WI38 (cell line): Measurements from ENCODE around the gene NAT14.

Source experiments
- H3K4me3 ChIP-seq: 2 replicates; pipeline ENCODE4 v1.5.1; 2011; ENCODE audit warnings: low read depth, mild to moderate bottlenecking, control low read depth, low read length
- TF ChIP-seq, protein P1 (sequence below): IDR thresholded peaks from 2 replicates; pipeline ENCODE4 v1.5.1; 2012; ENCODE audit warnings: low read depth, mild to moderate bottlenecking, control low read depth, low read length

NAT14 gene

DNA sequence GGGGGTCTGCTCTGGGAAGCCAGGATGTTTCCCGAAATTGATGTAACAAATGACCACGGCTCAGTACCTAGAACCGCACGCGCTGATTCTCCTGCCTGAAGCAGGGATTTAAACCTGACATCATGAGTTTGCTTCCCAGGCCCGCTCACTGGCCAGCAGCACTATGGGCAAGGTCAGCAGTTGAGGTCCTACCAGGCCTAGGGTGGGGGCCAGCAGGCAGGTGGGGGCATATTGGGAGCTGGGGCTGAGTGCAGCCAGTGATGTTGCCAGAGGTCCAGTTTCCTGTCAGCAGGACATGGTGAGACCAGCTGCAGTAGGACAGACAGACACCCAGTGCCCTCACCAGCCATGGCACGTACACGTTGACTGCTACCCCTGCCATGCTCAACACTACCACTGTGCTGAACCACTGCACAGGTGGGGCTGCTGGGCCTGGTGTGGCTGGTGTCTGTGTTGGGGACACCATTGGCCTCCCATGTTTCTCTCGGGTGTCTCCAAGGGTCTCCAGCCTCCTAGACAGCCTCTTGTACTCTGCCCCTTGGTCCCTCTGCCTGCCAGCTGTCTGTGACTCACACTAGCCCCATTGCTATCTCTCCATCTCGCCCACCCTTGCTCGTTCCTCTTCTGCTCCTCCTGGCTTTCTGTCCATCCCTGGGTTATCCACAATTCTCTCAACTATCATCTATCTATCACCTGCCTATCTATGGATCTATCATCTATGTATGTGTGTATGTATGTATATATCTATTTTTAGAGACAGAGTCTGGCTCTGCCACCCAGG lies 19.3 kb upstream of the NAT14 start:
- TF ChIP-seq, protein P1, sequence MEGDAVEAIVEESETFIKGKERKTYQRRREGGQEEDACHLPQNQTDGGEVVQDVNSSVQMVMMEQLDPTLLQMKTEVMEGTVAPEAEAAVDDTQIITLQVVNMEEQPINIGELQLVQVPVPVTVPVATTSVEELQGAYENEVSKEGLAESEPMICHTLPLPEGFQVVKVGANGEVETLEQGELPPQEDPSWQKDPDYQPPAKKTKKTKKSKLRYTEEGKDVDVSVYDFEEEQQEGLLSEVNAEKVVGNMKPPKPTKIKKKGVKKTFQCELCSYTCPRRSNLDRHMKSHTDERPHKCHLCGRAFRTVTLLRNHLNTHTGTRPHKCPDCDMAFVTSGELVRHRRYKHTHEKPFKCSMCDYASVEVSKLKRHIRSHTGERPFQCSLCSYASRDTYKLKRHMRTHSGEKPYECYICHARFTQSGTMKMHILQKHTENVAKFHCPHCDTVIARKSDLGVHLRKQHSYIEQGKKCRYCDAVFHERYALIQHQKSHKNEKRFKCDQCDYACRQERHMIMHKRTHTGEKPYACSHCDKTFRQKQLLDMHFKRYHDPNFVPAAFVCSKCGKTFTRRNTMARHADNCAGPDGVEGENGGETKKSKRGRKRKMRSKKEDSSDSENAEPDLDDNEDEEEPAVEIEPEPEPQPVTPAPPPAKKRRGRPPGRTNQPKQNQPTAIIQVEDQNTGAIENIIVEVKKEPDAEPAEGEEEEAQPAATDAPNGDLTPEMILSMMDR: no peak
- H3K4me3 ChIP-seq: no peak overlapping the region

DNA sequence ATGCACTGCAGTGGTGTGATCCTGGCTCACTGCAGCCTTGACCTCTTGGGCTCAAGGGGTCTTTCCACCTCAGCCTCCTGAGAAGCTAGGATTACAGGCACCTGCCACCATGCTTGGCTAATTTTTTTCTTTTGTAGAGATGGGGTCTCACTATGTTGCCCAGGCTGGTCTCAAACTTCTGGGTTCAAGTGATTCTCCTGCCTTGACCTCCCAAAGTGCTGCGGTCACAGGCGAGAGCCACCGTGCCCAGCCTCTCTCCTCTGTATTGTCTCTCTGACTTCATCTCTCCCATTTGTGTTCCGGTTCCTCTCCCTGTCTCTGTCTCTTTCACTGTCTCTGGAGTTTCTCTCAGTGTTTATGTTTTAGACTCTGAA lies 18.8 kb upstream of the NAT14 start:
- TF ChIP-seq, protein P1: no peak

DNA sequence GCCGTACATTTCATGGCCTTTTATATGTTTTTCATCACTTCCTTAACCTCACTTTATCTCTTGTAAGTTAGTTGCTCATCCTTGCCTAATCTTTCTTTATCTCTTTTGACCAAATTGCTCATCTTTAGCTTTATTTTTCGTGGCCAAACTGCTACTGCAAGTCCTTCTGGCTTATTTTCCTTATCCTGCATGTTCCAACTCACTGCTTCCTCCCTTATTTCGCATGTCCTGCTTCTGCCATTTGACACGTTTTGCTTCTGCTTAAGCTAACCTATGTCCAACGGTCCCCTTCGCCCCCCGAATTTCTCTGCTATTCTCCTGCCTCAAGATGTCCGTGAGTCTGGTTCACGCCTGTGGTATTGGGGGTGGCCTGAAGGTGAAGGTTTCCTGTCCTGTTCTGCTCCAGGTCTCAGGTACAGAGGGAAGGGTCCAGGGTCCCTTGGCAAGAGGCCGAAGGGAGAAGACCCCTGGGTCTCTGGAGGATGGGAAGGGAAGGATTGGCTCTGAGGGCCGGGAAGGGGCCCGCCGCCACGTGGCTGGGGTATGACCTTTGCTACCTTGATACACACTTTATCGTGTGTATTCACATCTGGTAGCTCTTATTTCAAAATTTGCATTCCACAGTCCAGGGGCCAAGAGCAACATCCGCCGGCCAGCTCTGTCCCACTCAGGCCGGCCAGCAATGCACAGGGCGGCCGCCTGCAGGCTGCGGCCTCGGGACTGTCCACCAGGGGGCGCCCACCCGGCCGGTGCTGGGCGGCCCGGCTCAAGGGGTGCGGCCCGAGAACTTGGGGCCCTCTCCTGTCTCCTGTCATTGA lies 17.5 kb upstream of the NAT14 start:
- no peak overlapping the region for H3K4me3 ChIP-seq
- TF ChIP-seq, protein P1: peak; percentile 96

More for the DNA sequence above, 18.8 kb upstream of the NAT14 start:
- H3K4me3 ChIP-seq: no peak overlapping the region

DNA sequence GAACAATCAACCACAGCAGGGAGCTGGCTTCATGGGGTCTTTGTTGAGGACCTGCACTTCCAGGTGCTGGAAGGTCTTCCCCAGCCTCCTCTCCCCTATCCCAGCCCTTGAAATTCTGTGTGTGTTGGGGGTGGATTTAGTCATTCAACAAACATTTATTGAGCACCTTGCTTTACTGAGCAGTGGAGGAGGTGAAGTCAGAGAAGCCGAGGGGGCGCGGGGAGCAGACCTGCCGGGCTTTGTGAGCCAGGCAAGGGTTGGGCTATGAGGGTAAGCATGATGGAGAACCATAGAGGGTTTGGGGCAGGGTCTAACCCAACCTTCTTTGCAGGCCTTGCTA lies 17.0 kb upstream of the NAT14 start:
- H3K4me3 ChIP-seq: no peak overlapping the region
- TF ChIP-seq, protein P1: no peak

DNA sequence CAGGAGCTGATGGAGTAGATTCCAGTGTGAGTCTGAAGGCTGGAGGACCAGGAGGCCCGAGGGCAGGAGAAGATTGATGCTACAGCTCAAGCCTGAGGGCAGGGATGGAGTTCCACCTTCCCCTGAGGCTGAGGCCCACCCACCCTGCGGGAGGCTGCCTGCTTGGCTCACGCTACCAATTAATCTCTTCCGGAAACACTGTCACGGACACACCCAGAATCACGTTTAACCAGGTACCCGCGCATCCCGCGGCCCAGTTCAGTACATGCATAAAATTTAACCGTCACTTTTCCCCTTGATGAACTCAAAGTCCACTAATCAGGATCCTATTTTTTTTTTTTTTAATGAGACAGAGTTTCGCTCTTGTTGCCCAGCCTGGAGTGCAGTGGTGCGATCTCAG lies 13.7 kb upstream of the NAT14 start:
- TF ChIP-seq, protein P1: no peak
- H3K4me3 ChIP-seq: no peak overlapping the region

DNA sequence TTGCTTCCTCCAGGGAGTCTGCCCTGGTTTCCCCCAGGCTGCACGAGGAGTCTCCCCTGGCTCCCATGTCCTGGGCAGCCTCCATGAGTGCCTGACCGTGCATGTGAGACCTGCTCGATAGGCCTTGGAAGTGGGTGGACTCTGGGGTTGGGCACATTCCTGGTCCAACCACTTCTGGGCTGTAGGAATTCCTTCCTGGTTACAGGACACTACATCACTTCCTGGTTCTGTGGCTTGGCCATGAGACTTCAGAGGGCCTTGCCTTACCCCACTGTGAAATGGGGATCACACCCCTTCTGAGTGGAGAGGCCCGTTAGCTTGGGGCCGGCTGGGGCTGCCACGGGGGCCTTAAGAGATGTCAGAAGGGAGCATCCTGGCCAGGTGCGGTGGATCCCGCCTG lies 12.5 kb upstream of the NAT14 start:
- no peak overlapping the region for H3K4me3 ChIP-seq
- TF ChIP-seq, protein P1: no peak
